ENCODE data around the gene CABCOCO1. TPM values are rescaled to one million over a fixed set of nuclear protein-coding genes. Genes with fewer than 3 reads are reported as not detected.

Gene CABCOCO1
- total and polyA plus RNA-seq, 4 donors, result 3.8 to 15.4 (median 10.1) TPM

- H3K27ac ChIP-seq (ENCODE audit: low read depth in 1 of 2, low read length in 1 of 2), result no peak overlapping the region
- peaks cover 0 to 9% (median 0%) of the 10 kb centered on the region in 5 donors for H3K4me1 ChIP-seq (ENCODE audit: control insufficient read depth in 5 of 5, insufficient read depth in 5 of 5, low read length in 5 of 5)
Observed at GRCh38 chr10:61635932-61636331, 26.8 kb upstream of the CABCOCO1 start.

GRCh38 chr10:61639952-61640351 lies 22.8 kb upstream of the CABCOCO1 start:
- H3K27ac ChIP-seq (ENCODE audit: low read depth in 1 of 2, low read length in 1 of 2), result no peak overlapping the region
- no peak for ATAC-seq (ENCODE audit: insufficient read depth, low FRiP score)
- 91 to 92% methylated on average over 4 of the region's 4 CpGs for WGBS, 2 donors
- no peak overlapping the region for H3K4me3 ChIP-seq
- no peak for TF ChIP-seq CTCF (IDR thresholded peaks at IDR 0.05; ENCODE audit: control extremely low read depth, extremely low read depth)
- H3K9me3 ChIP-seq (ENCODE audit: control insufficient read depth in 4 of 4, insufficient read depth in 3 of 4, low read length in 3 of 4), result no peaks in the 10 kb centered on the region
- no peak for DNase-seq
- no peaks in the 10 kb centered on the region for H3K36me3 ChIP-seq (ENCODE audit: control insufficient read depth in 4 of 4, insufficient read depth in 4 of 4, low read length in 4 of 4)
- H3K4me1 ChIP-seq (ENCODE audit: control insufficient read depth in 5 of 5, insufficient read depth in 5 of 5, low read length in 5 of 5), result peaks cover 0 to 14% (median 0%) of the 10 kb centered on the region in 5 donors
- no peak overlapping the region for H3K9ac ChIP-seq (ENCODE audit: insufficient read depth in 1 of 2, low read length in 2 of 2)
- H3K27me3 ChIP-seq (ENCODE audit: control insufficient read depth in 3 of 3, insufficient read depth in 3 of 3, low read length in 2 of 3), result no peaks in the 10 kb centered on the region

More at GRCh38 chr10:61635932-61636331, 26.8 kb upstream of the CABCOCO1 start:
- Histone ChIP-seq H3K36me3 (ENCODE audit: control insufficient read depth in 4 of 4, insufficient read depth in 4 of 4, low read length in 4 of 4) (no peaks in the 10 kb centered on the region), H3K4me3 (no peak overlapping the region), H3K9me3 (ENCODE audit: control insufficient read depth in 4 of 4, insufficient read depth in 3 of 4, low read length in 3 of 4) (no peaks in the 10 kb centered on the region), H3K9ac (ENCODE audit: insufficient read depth in 1 of 2, low read length in 2 of 2) (no peak overlapping the region), H3K27me3 (ENCODE audit: control insufficient read depth in 3 of 3, insufficient read depth in 3 of 3, low read length in 2 of 3) (no peaks in the 10 kb centered on the region)
- no peak for TF ChIP-seq CTCF (IDR thresholded peaks at IDR 0.05; ENCODE audit: control extremely low read depth, extremely low read depth)
- no peak for DNase-seq
- no peak for ATAC-seq (ENCODE audit: insufficient read depth, low FRiP score)

- Histone ChIP-seq H3K27me3 (ENCODE audit: control insufficient read depth in 3 of 3, insufficient read depth in 3 of 3, low read length in 2 of 3) (no peaks in the 10 kb centered on the region), H3K27ac (ENCODE audit: low read depth in 1 of 2, low read length in 1 of 2) (no peak overlapping the region), H3K4me1 (ENCODE audit: control insufficient read depth in 5 of 5, insufficient read depth in 5 of 5, low read length in 5 of 5) (peaks cover 0 to 16% (median 0%) of the 10 kb centered on the region in 5 donors), H3K4me3 (no peak overlapping the region), H3K9ac (ENCODE audit: insufficient read depth in 1 of 2, low read length in 2 of 2) (no peak overlapping the region), H3K9me3 (ENCODE audit: control insufficient read depth in 4 of 4, insufficient read depth in 3 of 4, low read length in 3 of 4) (no peaks in the 10 kb centered on the region), H3K36me3 (ENCODE audit: control insufficient read depth in 4 of 4, insufficient read depth in 4 of 4, low read length in 4 of 4) (no peaks in the 10 kb centered on the region)
- DNase-seq, result no peak
- 94 to 96% methylated on average over 3 of the region's 3 CpGs for WGBS, 2 donors
- ATAC-seq (ENCODE audit: insufficient read depth, low FRiP score), result no peak
- TF ChIP-seq CTCF (IDR thresholded peaks at IDR 0.05; ENCODE audit: control extremely low read depth, extremely low read depth), result no peak
Observed at GRCh38 chr10:61640856-61641255, 21.9 kb upstream of the CABCOCO1 start.

- Histone ChIP-seq H3K9me3 (ENCODE audit: control insufficient read depth in 4 of 4, insufficient read depth in 3 of 4, low read length in 3 of 4) (no peaks in the 10 kb centered on the region), H3K36me3 (ENCODE audit: control insufficient read depth in 4 of 4, insufficient read depth in 4 of 4, low read length in 4 of 4) (no peaks in the 10 kb centered on the region), H3K4me1 (ENCODE audit: control insufficient read depth in 5 of 5, insufficient read depth in 5 of 5, low read length in 5 of 5) (peaks cover 0 to 16% (median 0%) of the 10 kb centered on the region in 5 donors), H3K4me3 (no peak overlapping the region), H3K27ac (ENCODE audit: low read depth in 1 of 2, low read length in 1 of 2) (no peak overlapping the region), H3K9ac (ENCODE audit: insufficient read depth in 1 of 2, low read length in 2 of 2) (no peak overlapping the region), H3K27me3 (ENCODE audit: control insufficient read depth in 3 of 3, insufficient read depth in 3 of 3, low read length in 2 of 3) (no peaks in the 10 kb centered on the region)
- DNase-seq, result peak in 2 of 3 donors; percentile 38 to 44
- TF ChIP-seq CTCF (IDR thresholded peaks at IDR 0.05; ENCODE audit: control extremely low read depth, extremely low read depth), result no peak
- 73 to 77% methylated on average over 2 of the region's 2 CpGs for WGBS, 2 donors
- ATAC-seq (ENCODE audit: insufficient read depth, low FRiP score), result no peak
Observed at GRCh38 chr10:61642150-61642571, 20.6 kb upstream of the CABCOCO1 start.

All from lung (tissue), 12 donors.